ENCODE data around the gene CCDC12. TPM values are rescaled to one million over a fixed set of nuclear protein-coding genes. Genes with fewer than 3 reads are reported as not detected.

The CCDC12 gene
- total RNA-seq, 1 experiment from 2014 or later: 46.5 TPM

DNA sequence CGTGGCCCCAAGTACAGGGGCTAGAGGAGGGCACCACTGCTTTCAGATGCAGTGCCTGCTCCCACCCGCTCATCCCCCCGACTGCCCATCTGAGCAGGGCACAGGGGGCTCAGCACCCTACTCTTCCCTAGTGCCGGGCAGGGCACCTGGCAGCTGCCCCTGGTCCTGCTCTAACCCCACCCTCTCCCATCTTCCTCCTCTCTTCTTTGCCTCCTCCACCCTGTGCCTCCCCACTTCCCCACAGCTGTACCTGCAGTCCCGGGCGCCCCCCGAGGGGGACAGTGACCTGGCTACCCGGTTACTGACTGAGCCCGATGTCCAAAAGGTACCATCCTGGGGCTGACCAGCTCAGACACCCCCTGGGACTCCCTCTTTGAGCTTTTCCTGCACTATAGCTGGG is 15.7 kb upstream of the CCDC12 start:
- H4K20me1 ChIP-seq (ENCODE audit: insufficient read depth): no peaks in the 10 kb centered on the region

More for the DNA sequence above, 15.7 kb upstream of the CCDC12 start:
- no peak overlapping the region for H3K9ac ChIP-seq (ENCODE audit: low read length)
- CTCF ChIA-PET: no interaction called here
- H3K9me2 ChIP-seq (ENCODE audit: insufficient read depth): no peaks in the 10 kb centered on the region
- DNase-seq (ENCODE audit: low read depth, low spot score) (no peak), ATAC-seq (no peak)
- H3K27me3 ChIP-seq (ENCODE audit: insufficient read depth, low read length): no peaks in the 10 kb centered on the region
- H3K27ac ChIP-seq (ENCODE audit: low read depth, low read length): no peak overlapping the region
- peaks cover 0 to 10% of the 10 kb centered on the region in 2 experiments; a peak in 2 of 4 replicates for H3K36me3 ChIP-seq (ENCODE audit: control insufficient read depth in 1 of 2, insufficient read depth in 2 of 2, low read length in 2 of 2)
- H2AFZ ChIP-seq (ENCODE audit: low read depth, low read length, poor library complexity, severe bottlenecking): no peak overlapping the region
- POLR2A ChIA-PET: no interaction called here
- H3K9me3 ChIP-seq (ENCODE audit: control insufficient read depth in 1 of 2, insufficient read depth in 1 of 2, low read depth in 1 of 2, low read length in 2 of 2): no peaks in the 10 kb centered on the region
- RAD21 ChIA-PET (ENCODE audit: low non-redundant PET in 1 of 2, low total read pairs in 2 of 2, uncharacterized antibody in 2 of 2, unreplicated experiment in 2 of 2): interaction anchor here in 1 of 2 experiments (0.6 kb wide), 1 partner anchor 10 kb away, joined by 3 read pairs; no protein-coding TSS in a partner anchor
- H3K4me3 ChIP-seq (replicated peaks in 1 of 2; ENCODE audit: low read depth in 1 of 2, low read length in 2 of 2): no peak overlapping the region
- intact Hi-C loops (cut with micrococcal nuclease): no loop called here
- no TSS peak for BruUV-seq (replicated peaks)
- TF ChIP-seq, protein P1, sequence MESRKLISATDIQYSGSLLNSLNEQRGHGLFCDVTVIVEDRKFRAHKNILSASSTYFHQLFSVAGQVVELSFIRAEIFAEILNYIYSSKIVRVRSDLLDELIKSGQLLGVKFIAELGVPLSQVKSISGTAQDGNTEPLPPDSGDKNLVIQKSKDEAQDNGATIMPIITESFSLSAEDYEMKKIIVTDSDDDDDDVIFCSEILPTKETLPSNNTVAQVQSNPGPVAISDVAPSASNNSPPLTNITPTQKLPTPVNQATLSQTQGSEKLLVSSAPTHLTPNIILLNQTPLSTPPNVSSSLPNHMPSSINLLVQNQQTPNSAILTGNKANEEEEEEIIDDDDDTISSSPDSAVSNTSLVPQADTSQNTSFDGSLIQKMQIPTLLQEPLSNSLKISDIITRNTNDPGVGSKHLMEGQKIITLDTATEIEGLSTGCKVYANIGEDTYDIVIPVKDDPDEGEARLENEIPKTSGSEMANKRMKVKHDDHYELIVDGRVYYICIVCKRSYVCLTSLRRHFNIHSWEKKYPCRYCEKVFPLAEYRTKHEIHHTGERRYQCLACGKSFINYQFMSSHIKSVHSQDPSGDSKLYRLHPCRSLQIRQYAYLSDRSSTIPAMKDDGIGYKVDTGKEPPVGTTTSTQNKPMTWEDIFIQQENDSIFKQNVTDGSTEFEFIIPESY (IDR thresholded peaks at IDR 0.05; ENCODE audit: extremely low read depth, insufficient replicate concordance, low read length): no peak
- TF ChIP-seq POLR2AphosphoS5 (IDR thresholded peaks at IDR 0.05; ENCODE audit: low read depth, low read length): no peak
- no peak for TF ChIP-seq RAD21 (IDR thresholded peaks at IDR 0.05; ENCODE audit: low read depth)
- TF ChIP-seq SRF (IDR thresholded peaks at IDR 0.05; ENCODE audit: low read depth): no peak
- no peak for TF ChIP-seq SIN3A (IDR thresholded peaks at IDR 0.05; ENCODE audit: low read depth)
- TF ChIP-seq EZH2 (IDR thresholded peaks at IDR 0.05): no peak
- no peak for TF ChIP-seq YY1 (IDR thresholded peaks at IDR 0.05; ENCODE audit: extremely low read depth, insufficient replicate concordance, low read depth, low read length)
- no peak for TF ChIP-seq FOSL1 (IDR thresholded peaks at IDR 0.05; ENCODE audit: low read depth)
- no peak for TF ChIP-seq POLR2A (IDR thresholded peaks at IDR 0.05; ENCODE audit: borderline replicate concordance, extremely low read depth, insufficient read depth, insufficient read length)
- TF ChIP-seq EZH2phosphoT487 (IDR thresholded peaks at IDR 0.05; ENCODE audit: borderline replicate concordance): no peak
- TF ChIP-seq, protein P2, sequence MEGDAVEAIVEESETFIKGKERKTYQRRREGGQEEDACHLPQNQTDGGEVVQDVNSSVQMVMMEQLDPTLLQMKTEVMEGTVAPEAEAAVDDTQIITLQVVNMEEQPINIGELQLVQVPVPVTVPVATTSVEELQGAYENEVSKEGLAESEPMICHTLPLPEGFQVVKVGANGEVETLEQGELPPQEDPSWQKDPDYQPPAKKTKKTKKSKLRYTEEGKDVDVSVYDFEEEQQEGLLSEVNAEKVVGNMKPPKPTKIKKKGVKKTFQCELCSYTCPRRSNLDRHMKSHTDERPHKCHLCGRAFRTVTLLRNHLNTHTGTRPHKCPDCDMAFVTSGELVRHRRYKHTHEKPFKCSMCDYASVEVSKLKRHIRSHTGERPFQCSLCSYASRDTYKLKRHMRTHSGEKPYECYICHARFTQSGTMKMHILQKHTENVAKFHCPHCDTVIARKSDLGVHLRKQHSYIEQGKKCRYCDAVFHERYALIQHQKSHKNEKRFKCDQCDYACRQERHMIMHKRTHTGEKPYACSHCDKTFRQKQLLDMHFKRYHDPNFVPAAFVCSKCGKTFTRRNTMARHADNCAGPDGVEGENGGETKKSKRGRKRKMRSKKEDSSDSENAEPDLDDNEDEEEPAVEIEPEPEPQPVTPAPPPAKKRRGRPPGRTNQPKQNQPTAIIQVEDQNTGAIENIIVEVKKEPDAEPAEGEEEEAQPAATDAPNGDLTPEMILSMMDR (IDR thresholded peaks at IDR 0.05 in 2 of 3, conservative IDR thresholded peaks at IDR 0.05 in 1 of 3; ENCODE audit: borderline replicate concordance in 1 of 3, insufficient read depth in 1 of 3, low read depth in 2 of 3, low read length in 2 of 3): no peak
- no peak for TF ChIP-seq SP1 (IDR thresholded peaks at IDR 0.05; ENCODE audit: low read depth)
- TF ChIP-seq ZFX (IDR thresholded peaks at IDR 0.05): no peak
- TF ChIP-seq REST (IDR thresholded peaks at IDR 0.05; ENCODE audit: low read depth): no peak
- no peak for TF ChIP-seq CEBPB (IDR thresholded peaks at IDR 0.05; ENCODE audit: low read depth)
- no peak for TF ChIP-seq MAX (IDR thresholded peaks at IDR 0.05)
- no peak for TF ChIP-seq TCF7L2 (IDR thresholded peaks at IDR 0.05; ENCODE audit: borderline replicate concordance, extremely low read depth, insufficient read depth, insufficient read length)
- peaks cover 2 to 8% of the 10 kb centered on the region in 2 experiments; a peak in 2 of 4 replicates for H3K4me1 ChIP-seq (ENCODE audit: control insufficient read depth in 1 of 2, insufficient read depth in 2 of 2, low read length in 2 of 2)
- H3K4me2 ChIP-seq (ENCODE audit: low read length): no peak overlapping the region
- no peaks in the 10 kb centered on the region; the same call in 1 of the 2 replicates for H3K79me2 ChIP-seq (ENCODE audit: insufficient read depth, low read length)
